Measurements from ENCODE around the gene PLCB4. TPM values are rescaled to one million over a fixed set of nuclear protein-coding genes. Genes with fewer than 3 reads are reported as not detected.

Gene PLCB4
- 4.9 and 5.0 TPM in 2 replicates for total RNA-seq

GRCh38 chr20:9068841-9069663 lies at the start of gene PLCB4:
Gene PLCB4, plus strand, starts transcription at chr20:9069087. Its CDS starts 238,728 bp downstream, at chr20:9307815.

GRCh38 chr20:9514461-9515213 lies 445.8 kb downstream of the PLCB4 start, which contains the start of gene LAMP5:
Gene LAMP5, plus strand, starts transcription at chr20:9514590. Its CDS starts 263 bp downstream, at chr20:9514853.

